H1 (cell line): ENCODE results near the gene CACNG7. TPM values are rescaled to one million over a fixed set of nuclear protein-coding genes. Genes with fewer than 3 reads are reported as not detected.

Experiments used
- CTCF ChIA-PET: fragments of 300-600 bp; sonication (Branson Sonifier 250); formaldehyde crosslinking; loops from one replicate; lab custom pipeline; 2021; ENCODE audit not compliant: partially characterized antibody; lab: Charles Lee
- POLR2A ChIA-PET: fragments of 300-600 bp; sonication (Branson Sonifier 250); formaldehyde crosslinking; loops from one replicate; lab custom pipeline; 2021; ENCODE audit warnings: inconsistent platforms; ENCODE audit not compliant: partially characterized antibody; lab: Charles Lee
- DNase-seq, 2 experiments: peaks; one replicate each; pipeline versions ENCODE4 v3.0.0 to v3.0.0-alpha.2; 2010 to 2022; ENCODE audit warnings: low spot score in 2 of 2, low read depth in 1 of 2, mixed read lengths in 1 of 2
- FAIRE-seq: peaks from 2 replicates; lab custom pipeline; 2011; peaks lifted over from hg19 to GRCh38; lab: Jason Lieb, UNC
- H2AFZ ChIP-seq: 2 replicates; pipeline ENCODE4 v1.8.1; 2012; ENCODE audit warnings: low read length, inconsistent platforms
- H2AK5ac ChIP-seq: 2 replicates; pipeline ENCODE4 v1.6.1; 2013; ENCODE audit warnings: low read depth, low read length
- H2BK120ac ChIP-seq: replicated peaks from 2 replicates; pipeline ENCODE3; 2013; ENCODE audit warnings: low read depth, low read length, inconsistent platforms
- H2BK12ac ChIP-seq: 2 replicates; pipeline ENCODE4 v1.6.1; 2013; ENCODE audit warnings: low read depth, low read length
- H2BK15ac ChIP-seq: 2 replicates; pipeline ENCODE4 v1.6.1; 2013; ENCODE audit warnings: low read length
- H2BK20ac ChIP-seq: 2 replicates; pipeline ENCODE4 v1.6.1; 2013; ENCODE audit warnings: low read length
- H2BK5ac ChIP-seq: 2 replicates; pipeline ENCODE4 v1.6.1; 2013; ENCODE audit warnings: low read depth, low read length
- H3K14ac ChIP-seq: 2 replicates; pipeline ENCODE4 v1.6.1; 2013; ENCODE audit warnings: inconsistent platforms; ENCODE audit not compliant: insufficient read length
- H3K18ac ChIP-seq: 2 replicates; pipeline ENCODE4 v1.6.1; 2013; ENCODE audit warnings: low read length; ENCODE audit errors: extremely low read depth
- H3K23ac ChIP-seq: 2 replicates; pipeline ENCODE4 v1.6.1; 2013; ENCODE audit warnings: inconsistent platforms; ENCODE audit not compliant: insufficient read length
- H3K23me2 ChIP-seq: 2 replicates; pipeline ENCODE4 v1.6.1; 2013; ENCODE audit warnings: low read depth, low read length
- H3K27ac ChIP-seq: 2 replicates; pipeline ENCODE4 v1.6.1; 2011; ENCODE audit warnings: low read depth, low read length, inconsistent platforms
- H3K27me3 ChIP-seq, 4 experiments: replicated peaks in 1 of 4; 1 replicate in 1 of 4; 2 replicates in 3 of 4; pipeline versions ENCODE4 v1.6.1 to v1.8.1; 2011 to 2013; ENCODE audit warnings: low read length in 3 of 4, mild to moderate bottlenecking in 3 of 4, inconsistent platforms in 2 of 4, mixed read lengths in 2 of 4, moderate library complexity in 1 of 4; ENCODE audit not compliant: control insufficient read depth in 3 of 4, insufficient read depth in 3 of 4; ENCODE audit errors: extremely low read depth in 1 of 4
- H3K36me3 ChIP-seq, 4 experiments: 2 replicates each; pipeline versions ENCODE4 v1.6.1 to v1.8.1; 2011 to 2013; ENCODE audit warnings: mild to moderate bottlenecking in 4 of 4, low read length in 3 of 4, moderate library complexity in 2 of 4, control low read depth in 1 of 4, inconsistent platforms in 1 of 4; ENCODE audit not compliant: insufficient read depth in 4 of 4, control insufficient read depth in 2 of 4
- H3K4ac ChIP-seq: replicated peaks from 2 replicates; pipeline ENCODE3; 2013; ENCODE audit warnings: low read length, low read depth, mixed read lengths, inconsistent platforms; ENCODE audit not compliant: insufficient read length
- H3K4me1 ChIP-seq, 4 experiments: replicated peaks in 1 of 4; 1 replicate in 1 of 4; 2 replicates in 3 of 4; pipeline versions ENCODE4 v1.6.1 to v1.8.1; 2011 to 2013; ENCODE audit warnings: low read length in 3 of 4, inconsistent platforms in 2 of 4, mixed read lengths in 1 of 4; ENCODE audit not compliant: insufficient read depth in 4 of 4, control insufficient read depth in 3 of 4
- H3K4me2 ChIP-seq, 2 experiments: 2 replicates each; pipeline versions ENCODE4 v1.6.1 to v1.8.1; 2011 to 2013; ENCODE audit warnings: low read depth in 2 of 2, low read length in 2 of 2, control low read depth in 1 of 2, inconsistent platforms in 1 of 2, mild to moderate bottlenecking in 1 of 2; ENCODE audit not compliant: insufficient read depth in 1 of 2
- H3K4me3 ChIP-seq, 4 experiments: fragments of 200-600, 300-600 bp in 1 of 4; sonication (generic), shearing (Covaris generic), sonication (Bioruptor Twin) in 1 of 4; 2 replicates each; pipeline versions ENCODE4 v1.5.1 to v1.8.1; 2011 to 2016; ENCODE audit warnings: low read length in 4 of 4, low read depth in 3 of 4, control low read depth in 2 of 4, inconsistent platforms in 2 of 4, mild to moderate bottlenecking in 2 of 4, mixed read lengths in 1 of 4, moderate library complexity in 1 of 4; ENCODE audit not compliant: insufficient read depth in 2 of 4; ENCODE audit errors: extremely low read depth in 1 of 4
- H3K56ac ChIP-seq: replicated peaks from 2 replicates; pipeline ENCODE3; 2013; ENCODE audit warnings: low read depth, mild to moderate bottlenecking, mixed read lengths, low read length, inconsistent platforms; ENCODE audit not compliant: insufficient read length
- H3K79me1 ChIP-seq: 2 replicates; pipeline ENCODE4 v1.6.1; 2013; ENCODE audit warnings: low read depth, low read length, control low read depth
- H3K79me2 ChIP-seq, 2 experiments: 2 replicates each; pipeline versions ENCODE4 v1.6.1 to v1.8.1; 2012 to 2013; ENCODE audit warnings: low read length in 2 of 2, mild to moderate bottlenecking in 2 of 2, inconsistent platforms in 1 of 2; ENCODE audit not compliant: insufficient read depth in 2 of 2, control insufficient read depth in 1 of 2
- H3K9ac ChIP-seq, 4 experiments: replicated peaks in 1 of 4; 1 replicate in 1 of 4; 2 replicates in 3 of 4; pipeline versions ENCODE4 v1.6.1 to v1.8.1; 2011 to 2013; ENCODE audit warnings: low read depth in 3 of 4, low read length in 3 of 4, control low read depth in 2 of 4, mild to moderate bottlenecking in 2 of 4, moderate library complexity in 2 of 4, inconsistent platforms in 1 of 4; ENCODE audit errors: extremely low read depth in 1 of 4
- H3K9me3 ChIP-seq, 2 experiments: 2 replicates each; pipeline versions ENCODE4 v1.6.1 to v1.8.1; 2012 to 2013; ENCODE audit warnings: mild to moderate bottlenecking in 2 of 2, moderate library complexity in 2 of 2, control low read depth in 1 of 2, inconsistent platforms in 1 of 2, low read depth in 1 of 2, low read length in 1 of 2, mixed read lengths in 1 of 2; ENCODE audit not compliant: insufficient read depth in 2 of 2
- H4K20me1 ChIP-seq, 2 experiments: replicated peaks in 1 of 2; 2 replicates each; pipeline versions ENCODE3 to v1.8.1; 2011 to 2013; ENCODE audit warnings: inconsistent platforms in 2 of 2, low read length in 2 of 2, mild to moderate bottlenecking in 1 of 2; ENCODE audit not compliant: insufficient read depth in 2 of 2, control insufficient read depth in 1 of 2
- H4K5ac ChIP-seq: 2 replicates; pipeline ENCODE4 v1.6.1; 2013; ENCODE audit warnings: low read length, low read depth, mixed read lengths, inconsistent platforms; ENCODE audit not compliant: insufficient read length
- H4K8ac ChIP-seq: 2 replicates; pipeline ENCODE4 v1.8.0; 2013; ENCODE audit warnings: mild to moderate bottlenecking, moderate library complexity, low read length, inconsistent platforms; ENCODE audit not compliant: insufficient read depth; ENCODE audit errors: extremely low read depth
- H4K91ac ChIP-seq: replicated peaks from 2 replicates; pipeline ENCODE3; 2013; ENCODE audit warnings: low read length, mixed read lengths, inconsistent platforms; ENCODE audit not compliant: insufficient read length
- POLR2AphosphoS5 ChIP-seq: IDR thresholded peaks from 2 replicates; pipeline ENCODE4 v1.6.1; 2011; ENCODE audit warnings: low read depth, low read length
- SIX5 ChIP-seq: IDR thresholded peaks from 2 replicates; pipeline ENCODE4 v1.6.1; 2011; ENCODE audit warnings: mild to moderate bottlenecking, low read depth, low read length
- WGBS, 2 experiments: shearing (Covaris generic) in 1 of 2; methylation state at CpG; one replicate each; pipeline versions ENCODE4 v1.1.6 to v1.1.7; 2013 to 2015; ENCODE audit warnings: low lambda C conversion rate in 2 of 2, mixed read lengths in 2 of 2, inconsistent platforms in 1 of 2, low coverage in 1 of 2, missing lambda C conversion rate in 1 of 2; ENCODE audit not compliant: insufficient replicate concordance in 2 of 2, insufficient coverage in 1 of 2, insufficient read length in 1 of 2; ENCODE audit errors: extremely low coverage in 1 of 2, missing lambda C conversion rate in 1 of 2; 5-methylcytosine and 5-hydroxymethylcytosine counted together
- polyA plus RNA-seq, 7 experiments: library from polyadenylated mRNA; depleted of rRNA in 3 of 7; stranded (reverse) in 5 of 7; unstranded in 2 of 7; fragments of >200 nt in 5 of 7; fragments of 200-250 nt in 2 of 7; gene quantifications; 1 replicate in 5 of 7; 2 replicates in 1 of 7; 4 replicates in 1 of 7; pipeline versions ENCODE4 v1.2.1 to v1.2.3, GENCODE V29; 2011 to 2013; ENCODE audit warnings: missing spikeins in 2 of 7, mixed read lengths in 2 of 7
- total RNA-seq: library from RNA; stranded (reverse); fragmentation: NEBNext Ultra II Directional; extraction: Animal tissue kit (Norgen Biotek cat#: 25700); gene quantifications from 2 replicates; pipeline ENCODE4 v1.2.1, GENCODE V29; 2021

CACNG7 gene
- total and polyA plus RNA-seq, 2 of the 8 experiments (the other 6 are each of a cell fraction or from before 2014, with no cell fraction given), result 28.9 to 69.8 TPM

- H2BK20ac ChIP-seq, result no peak overlapping the region
- H2BK5ac ChIP-seq, result no peak overlapping the region
- TF ChIP-seq POLR2AphosphoS5, result peak; percentile 63
- no peak for TF ChIP-seq SIX5
- POLR2A ChIA-PET, result interaction anchor here (1.0 to 4.1 kb wide), 4 partner anchors 11 to 39 kb away, joined by 3 to 46 read pairs (median 5); partner anchors contain the start of gene PRKCG
- H2AFZ ChIP-seq, result no peak overlapping the region
- H3K23me2 ChIP-seq, result peaks cover 13% of the 10 kb centered on the region; the same call in 1 of the 2 replicates
- H3K18ac ChIP-seq, result no peak overlapping the region
- H2AK5ac ChIP-seq, result no peak overlapping the region
- H3K4me2 ChIP-seq, result no peak overlapping the region
- no peak overlapping the region for H2BK15ac ChIP-seq
- no peak overlapping the region for H3K27ac ChIP-seq
- no peaks in the 10 kb centered on the region for H3K9me3 ChIP-seq
- peaks cover 0 to 7% (median 4%) of the 10 kb centered on the region in 4 experiments; a peak in 3 of 7 replicates for H3K4me1 ChIP-seq
- no peak overlapping the region for H2BK12ac ChIP-seq
- H3K79me1 ChIP-seq, result peaks cover 9% of the 10 kb centered on the region; the same call in 1 of the 2 replicates
- H3K14ac ChIP-seq, result no peak overlapping the region
- H3K4ac ChIP-seq, result no peak overlapping the region
- CTCF ChIA-PET, result interaction anchor here (0.6 to 3.6 kb wide), 10 partner anchors 10 to 155 kb away, joined by 3 to 12 read pairs (median 3); partner anchors contain the start of gene PRKCG
- H3K23ac ChIP-seq, result no peak overlapping the region
- H3K79me2 ChIP-seq, result peaks cover 0 to 17% of the 10 kb centered on the region in 2 experiments; a peak in 1 of 4 replicates
- DNase-seq (no peak), FAIRE-seq (no peak)
- no peak overlapping the region for H3K4me3 ChIP-seq
- H4K5ac ChIP-seq, result no peak overlapping the region
- no peak overlapping the region for H4K8ac ChIP-seq
- peaks cover 7 to 30% (median 16%) of the 10 kb centered on the region in 4 experiments; a peak in 6 of 8 replicates for H3K36me3 ChIP-seq
- WGBS, 2 experiments, result 94% methylated on average over 6 of the region's 6 CpGs; no CpG with 5 or more reads in 1 of the 2 experiments
- no peak overlapping the region for H4K91ac ChIP-seq
- peaks cover 6 to 9% of the 10 kb centered on the region in 2 experiments for H4K20me1 ChIP-seq
- H2BK120ac ChIP-seq, result no peak overlapping the region
- no peak overlapping the region for H3K9ac ChIP-seq
- no peak overlapping the region for H3K56ac ChIP-seq
- H3K27me3 ChIP-seq, result no peaks in the 10 kb centered on the region
Measured at GRCh38 chr19:53872762-53873161, 36.3 kb upstream of the CACNG7 start.
